ENCODE data around the gene DPH1. TPM values are rescaled to one million over a fixed set of nuclear protein-coding genes. Genes with fewer than 3 reads are reported as not detected.

DPH1 gene
- total and polyA plus RNA-seq, 4 donors, result 9.8 to 24.6 (median 19.4) TPM

DNA sequence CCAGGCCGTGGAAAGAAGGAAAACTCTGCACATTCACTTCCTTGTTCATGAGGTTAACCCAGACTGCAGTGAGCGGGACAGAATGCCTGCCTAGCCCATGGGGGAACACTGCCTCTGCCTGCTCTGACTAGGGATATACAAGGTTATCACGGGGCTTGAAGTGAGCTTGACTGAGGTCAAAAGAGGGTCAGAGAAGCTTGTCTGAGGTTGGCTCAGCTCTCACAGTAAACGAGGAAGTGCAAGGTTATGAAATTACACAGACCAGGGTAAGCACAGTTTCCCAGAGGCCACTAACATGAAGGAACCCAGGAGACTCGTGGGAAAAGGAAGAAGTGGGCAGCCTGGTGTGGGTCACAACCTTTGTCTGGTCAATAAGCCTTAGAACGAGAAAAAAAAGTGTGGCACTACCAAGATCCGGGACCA lies 53.7 kb downstream of the DPH1 start:
- H3K9ac ChIP-seq (ENCODE audit: low read depth in 1 of 2, low read length in 2 of 2), result peak overlapping the region in 1 of 2 donors; percentile 45
- H3K36me3 ChIP-seq (ENCODE audit: control insufficient read depth in 4 of 4, insufficient read depth in 3 of 4, low read depth in 1 of 4, low read length in 3 of 4), result peaks cover 1 to 8% (median 5%) of the 10 kb centered on the region in 4 donors
- no peak for DNase-seq (ENCODE audit: low spot score)
- TF ChIP-seq, protein P1, sequence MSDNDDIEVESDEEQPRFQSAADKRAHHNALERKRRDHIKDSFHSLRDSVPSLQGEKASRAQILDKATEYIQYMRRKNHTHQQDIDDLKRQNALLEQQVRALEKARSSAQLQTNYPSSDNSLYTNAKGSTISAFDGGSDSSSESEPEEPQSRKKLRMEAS (IDR thresholded peaks at IDR 0.05), result no peak
- TF ChIP-seq, protein P2, sequence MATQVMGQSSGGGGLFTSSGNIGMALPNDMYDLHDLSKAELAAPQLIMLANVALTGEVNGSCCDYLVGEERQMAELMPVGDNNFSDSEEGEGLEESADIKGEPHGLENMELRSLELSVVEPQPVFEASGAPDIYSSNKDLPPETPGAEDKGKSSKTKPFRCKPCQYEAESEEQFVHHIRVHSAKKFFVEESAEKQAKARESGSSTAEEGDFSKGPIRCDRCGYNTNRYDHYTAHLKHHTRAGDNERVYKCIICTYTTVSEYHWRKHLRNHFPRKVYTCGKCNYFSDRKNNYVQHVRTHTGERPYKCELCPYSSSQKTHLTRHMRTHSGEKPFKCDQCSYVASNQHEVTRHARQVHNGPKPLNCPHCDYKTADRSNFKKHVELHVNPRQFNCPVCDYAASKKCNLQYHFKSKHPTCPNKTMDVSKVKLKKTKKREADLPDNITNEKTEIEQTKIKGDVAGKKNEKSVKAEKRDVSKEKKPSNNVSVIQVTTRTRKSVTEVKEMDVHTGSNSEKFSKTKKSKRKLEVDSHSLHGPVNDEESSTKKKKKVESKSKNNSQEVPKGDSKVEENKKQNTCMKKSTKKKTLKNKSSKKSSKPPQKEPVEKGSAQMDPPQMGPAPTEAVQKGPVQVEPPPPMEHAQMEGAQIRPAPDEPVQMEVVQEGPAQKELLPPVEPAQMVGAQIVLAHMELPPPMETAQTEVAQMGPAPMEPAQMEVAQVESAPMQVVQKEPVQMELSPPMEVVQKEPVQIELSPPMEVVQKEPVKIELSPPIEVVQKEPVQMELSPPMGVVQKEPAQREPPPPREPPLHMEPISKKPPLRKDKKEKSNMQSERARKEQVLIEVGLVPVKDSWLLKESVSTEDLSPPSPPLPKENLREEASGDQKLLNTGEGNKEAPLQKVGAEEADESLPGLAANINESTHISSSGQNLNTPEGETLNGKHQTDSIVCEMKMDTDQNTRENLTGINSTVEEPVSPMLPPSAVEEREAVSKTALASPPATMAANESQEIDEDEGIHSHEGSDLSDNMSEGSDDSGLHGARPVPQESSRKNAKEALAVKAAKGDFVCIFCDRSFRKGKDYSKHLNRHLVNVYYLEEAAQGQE (IDR thresholded peaks at IDR 0.05), result peak; percentile 10
- TF ChIP-seq NR2F2 (IDR thresholded peaks at IDR 0.05) (peak; percentile 86), RXRA (IDR thresholded peaks at IDR 0.05) (peak; percentile 71 to 77), FOXA2 (IDR thresholded peaks at IDR 0.05) (no peak), JUND (IDR thresholded peaks at IDR 0.05) (no peak), RAD21 (IDR thresholded peaks at IDR 0.05) (peak; percentile 53 to 56), SP1 (IDR thresholded peaks at IDR 0.05) (peak; percentile 40), EGR1 (IDR thresholded peaks at IDR 0.05; ENCODE audit: low read depth in 2 of 2) (no peak)
- H3K27ac ChIP-seq (ENCODE audit: low read depth in 1 of 2, low read length in 2 of 2), result peak overlapping the region; percentile 64 to 79
- 46% methylated on average over 7 of the region's 7 CpGs for WGBS
- H3K4me1 ChIP-seq (ENCODE audit: control insufficient read depth in 4 of 4, insufficient read depth in 4 of 4, low read length in 3 of 4), result peaks cover 2 to 23% (median 15%) of the 10 kb centered on the region in 4 donors
- H3K4me3 ChIP-seq (ENCODE audit: low read depth in 1 of 3, low read length in 3 of 3), result no peak overlapping the region
- H3K27me3 ChIP-seq (ENCODE audit: control insufficient read depth in 4 of 4, insufficient read depth in 4 of 4, low read length in 3 of 4), result no peaks in the 10 kb centered on the region
- no peaks in the 10 kb centered on the region for H3K9me3 ChIP-seq (ENCODE audit: control insufficient read depth in 4 of 4, low read length in 3 of 4)

DNA sequence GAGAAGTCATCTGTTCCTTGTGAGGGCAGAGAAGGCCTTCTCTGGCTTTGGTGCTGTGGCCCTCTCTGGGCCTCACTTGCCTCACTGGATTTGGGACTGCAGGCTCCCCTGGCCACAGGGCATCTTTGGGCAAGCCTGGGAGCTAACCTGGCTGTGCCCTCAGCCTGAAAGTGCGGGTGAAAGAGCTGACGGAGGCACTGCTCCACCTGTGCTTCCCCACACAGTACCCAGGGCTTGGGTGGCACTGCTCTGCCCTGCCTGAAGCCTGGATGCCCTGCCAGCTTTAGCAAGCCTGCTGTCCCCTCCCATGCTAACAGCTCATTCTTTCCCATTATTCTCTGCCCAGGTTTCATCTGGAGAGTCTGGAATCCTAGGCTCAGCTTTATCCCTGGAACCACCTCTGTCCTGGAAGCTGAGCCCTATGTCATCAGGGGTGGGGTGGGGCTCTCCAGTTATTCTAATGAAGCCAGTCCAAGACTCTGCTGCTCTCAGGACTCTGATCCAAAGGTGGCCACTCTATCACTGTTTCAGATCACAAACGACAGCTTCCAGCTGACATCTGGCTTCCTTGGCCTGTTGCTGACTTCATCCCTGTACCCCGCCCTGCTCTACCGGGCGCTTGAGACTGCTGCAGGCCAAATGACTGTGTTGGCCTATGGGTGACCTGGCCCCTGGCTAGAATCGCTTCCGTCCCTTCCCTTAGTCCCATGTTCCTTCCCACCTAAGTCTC lies 54.2 kb downstream of the DPH1 start:
- H3K9ac ChIP-seq (ENCODE audit: low read depth in 1 of 2, low read length in 2 of 2), result peak overlapping the region in 1 of 2 donors; percentile 45
- peak overlapping the region; percentile 64 to 79 for H3K27ac ChIP-seq (ENCODE audit: low read depth in 1 of 2, low read length in 2 of 2)
- H3K4me1 ChIP-seq (ENCODE audit: control insufficient read depth in 4 of 4, insufficient read depth in 4 of 4, low read length in 3 of 4), result peaks cover 2 to 27% (median 17%) of the 10 kb centered on the region in 4 donors
- H3K36me3 ChIP-seq (ENCODE audit: control insufficient read depth in 4 of 4, insufficient read depth in 3 of 4, low read depth in 1 of 4, low read length in 3 of 4), result peaks cover 1 to 8% (median 5%) of the 10 kb centered on the region in 4 donors
- 64% methylated on average over 8 of the region's 8 CpGs for WGBS
- no peaks in the 10 kb centered on the region for H3K27me3 ChIP-seq (ENCODE audit: control insufficient read depth in 4 of 4, insufficient read depth in 4 of 4, low read length in 3 of 4)
- H3K9me3 ChIP-seq (ENCODE audit: control insufficient read depth in 4 of 4, low read length in 3 of 4), result no peaks in the 10 kb centered on the region
- H3K4me3 ChIP-seq (ENCODE audit: low read depth in 1 of 3, low read length in 3 of 3), result no peak overlapping the region
- TF ChIP-seq, protein P3, sequence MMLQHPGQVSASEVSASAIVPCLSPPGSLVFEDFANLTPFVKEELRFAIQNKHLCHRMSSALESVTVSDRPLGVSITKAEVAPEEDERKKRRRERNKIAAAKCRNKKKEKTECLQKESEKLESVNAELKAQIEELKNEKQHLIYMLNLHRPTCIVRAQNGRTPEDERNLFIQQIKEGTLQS (IDR thresholded peaks at IDR 0.05), result no peak
- no peak for TF ChIP-seq FOXA1 (IDR thresholded peaks at IDR 0.05)
- no peak for TF ChIP-seq RAD21 (IDR thresholded peaks at IDR 0.05)
- no peak for TF ChIP-seq FOXA2 (IDR thresholded peaks at IDR 0.05)
- TF ChIP-seq GABPA (IDR thresholded peaks at IDR 0.05 in 1 of 2, conservative IDR thresholded peaks at IDR 0.05 in 1 of 2), result no peak
- no peak for TF ChIP-seq NR2F2 (IDR thresholded peaks at IDR 0.05)
- TF ChIP-seq, protein P1 (IDR thresholded peaks at IDR 0.05), result no peak
- TF ChIP-seq EGR1 (IDR thresholded peaks at IDR 0.05; ENCODE audit: low read depth in 2 of 2), result no peak
- TF ChIP-seq YY1 (IDR thresholded peaks at IDR 0.05), result no peak
- no peak for TF ChIP-seq SP1 (IDR thresholded peaks at IDR 0.05)
- TF ChIP-seq, protein P4, sequence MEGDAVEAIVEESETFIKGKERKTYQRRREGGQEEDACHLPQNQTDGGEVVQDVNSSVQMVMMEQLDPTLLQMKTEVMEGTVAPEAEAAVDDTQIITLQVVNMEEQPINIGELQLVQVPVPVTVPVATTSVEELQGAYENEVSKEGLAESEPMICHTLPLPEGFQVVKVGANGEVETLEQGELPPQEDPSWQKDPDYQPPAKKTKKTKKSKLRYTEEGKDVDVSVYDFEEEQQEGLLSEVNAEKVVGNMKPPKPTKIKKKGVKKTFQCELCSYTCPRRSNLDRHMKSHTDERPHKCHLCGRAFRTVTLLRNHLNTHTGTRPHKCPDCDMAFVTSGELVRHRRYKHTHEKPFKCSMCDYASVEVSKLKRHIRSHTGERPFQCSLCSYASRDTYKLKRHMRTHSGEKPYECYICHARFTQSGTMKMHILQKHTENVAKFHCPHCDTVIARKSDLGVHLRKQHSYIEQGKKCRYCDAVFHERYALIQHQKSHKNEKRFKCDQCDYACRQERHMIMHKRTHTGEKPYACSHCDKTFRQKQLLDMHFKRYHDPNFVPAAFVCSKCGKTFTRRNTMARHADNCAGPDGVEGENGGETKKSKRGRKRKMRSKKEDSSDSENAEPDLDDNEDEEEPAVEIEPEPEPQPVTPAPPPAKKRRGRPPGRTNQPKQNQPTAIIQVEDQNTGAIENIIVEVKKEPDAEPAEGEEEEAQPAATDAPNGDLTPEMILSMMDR (IDR thresholded peaks at IDR 0.05; ENCODE audit: low read depth, low read length, missing input control), result no peak
- TF ChIP-seq HNF4A (conservative IDR thresholded peaks at IDR 0.05), result no peak
- no peak for DNase-seq (ENCODE audit: low spot score)

Data from liver (tissue), 9 donors.